Measurements from ENCODE around the gene ZCCHC24.
"Not testable (repeated sequence)": the region's sequence is repeated elsewhere in the genome, so short reads cannot be mapped to it uniquely, and the experiment has no call there.

ZCCHC24 gene

DNA sequence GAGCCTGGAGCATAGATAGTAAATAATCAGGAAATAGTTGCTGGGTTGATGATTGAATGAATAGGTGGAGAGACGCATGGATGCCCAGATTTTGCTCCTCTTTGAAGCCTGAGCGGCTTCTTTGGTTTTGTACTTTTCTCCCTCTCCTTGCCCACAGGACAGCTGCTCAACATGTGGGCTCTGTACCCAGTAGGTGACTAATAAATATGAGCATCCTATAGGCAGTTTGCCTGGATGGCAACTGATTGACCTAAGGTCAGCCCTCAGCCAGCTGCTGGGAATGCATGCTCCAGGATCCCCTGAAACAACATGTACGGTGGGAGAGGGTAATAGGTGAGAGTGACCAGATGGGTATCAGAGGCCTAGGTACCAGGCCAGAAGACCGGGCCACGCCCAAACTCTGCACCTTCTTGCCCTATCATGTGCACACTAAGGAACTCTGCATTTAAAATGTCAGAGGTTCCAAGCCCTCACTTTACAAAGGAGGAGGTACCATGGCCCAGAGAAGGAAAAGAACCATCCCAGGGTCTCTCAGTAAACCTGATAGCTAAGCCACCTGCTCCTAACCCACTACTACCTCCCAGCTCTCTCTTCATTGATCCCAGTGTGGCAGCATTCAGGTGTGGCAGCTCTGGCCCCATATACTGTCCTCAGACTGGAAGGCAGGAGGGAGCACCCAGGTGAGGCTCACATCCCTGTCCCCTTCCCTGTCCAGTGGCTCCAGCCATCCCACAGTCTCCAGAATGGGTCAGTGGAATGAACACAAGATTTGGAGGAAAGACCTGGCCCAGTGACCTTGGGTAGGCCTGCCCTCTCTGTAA is 2.7 kb upstream of the ZCCHC24 start:
- in situ Hi-C loops (cut with MboI; ENCODE audit: low sequenced_read_pairs), result no loop called here

GRCh38 chr10:79447249-79447648 is 1.8 kb upstream of the ZCCHC24 start:
- in situ Hi-C loops (cut with MboI; ENCODE audit: low sequenced_read_pairs), result not testable (repeated sequence)

GRCh38 chr10:79446758-79447084 is 1.3 kb upstream of the ZCCHC24 start:
- in situ Hi-C loops (cut with MboI; ENCODE audit: low sequenced_read_pairs), result no loop called here

DNA sequence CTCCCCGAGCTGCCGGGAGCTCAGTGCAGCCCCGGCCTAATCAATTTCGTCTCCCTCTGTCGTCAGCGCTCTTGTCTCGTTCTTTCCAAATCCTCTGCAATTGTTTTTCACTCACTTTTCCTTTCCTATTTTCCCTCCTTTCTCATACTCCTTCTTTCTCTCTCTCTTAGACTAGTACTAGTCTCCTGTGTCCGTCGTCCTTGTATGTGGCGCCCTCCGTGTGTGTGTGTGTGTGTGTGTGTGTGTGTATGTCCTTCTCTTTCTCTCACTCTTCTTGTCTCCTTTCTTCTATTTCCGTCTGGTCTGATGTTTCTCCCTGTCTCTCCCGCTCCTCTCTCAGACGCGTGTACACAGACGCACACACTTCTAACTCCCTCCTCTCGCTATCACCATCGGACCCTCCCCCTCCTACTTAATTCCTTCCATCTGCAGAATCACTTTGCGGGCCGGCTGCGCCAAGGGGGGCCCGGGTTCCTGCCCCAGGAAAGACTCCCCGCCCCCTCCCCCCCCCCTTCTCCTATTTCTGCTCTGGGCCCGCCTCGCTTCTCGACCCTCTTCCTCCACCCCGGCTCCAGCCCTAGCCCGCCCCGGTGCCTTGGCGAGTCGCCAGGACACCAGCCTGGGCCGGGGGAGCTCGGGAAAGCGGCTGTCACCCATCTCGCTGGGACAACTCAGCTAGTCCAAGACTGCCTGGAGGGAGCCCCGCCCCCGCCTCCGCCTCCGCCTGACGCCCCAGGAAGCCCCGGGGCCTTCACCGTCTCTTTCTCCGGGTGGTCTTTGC is 743 bp upstream of the ZCCHC24 start:
- in situ Hi-C loops (cut with MboI; ENCODE audit: low sequenced_read_pairs), result no loop called here

GRCh38 chr10:79444199-79445119 is 965 bp downstream of the ZCCHC24 start:
- in situ Hi-C loops (cut with MboI; ENCODE audit: low sequenced_read_pairs), result no loop called here

DNA sequence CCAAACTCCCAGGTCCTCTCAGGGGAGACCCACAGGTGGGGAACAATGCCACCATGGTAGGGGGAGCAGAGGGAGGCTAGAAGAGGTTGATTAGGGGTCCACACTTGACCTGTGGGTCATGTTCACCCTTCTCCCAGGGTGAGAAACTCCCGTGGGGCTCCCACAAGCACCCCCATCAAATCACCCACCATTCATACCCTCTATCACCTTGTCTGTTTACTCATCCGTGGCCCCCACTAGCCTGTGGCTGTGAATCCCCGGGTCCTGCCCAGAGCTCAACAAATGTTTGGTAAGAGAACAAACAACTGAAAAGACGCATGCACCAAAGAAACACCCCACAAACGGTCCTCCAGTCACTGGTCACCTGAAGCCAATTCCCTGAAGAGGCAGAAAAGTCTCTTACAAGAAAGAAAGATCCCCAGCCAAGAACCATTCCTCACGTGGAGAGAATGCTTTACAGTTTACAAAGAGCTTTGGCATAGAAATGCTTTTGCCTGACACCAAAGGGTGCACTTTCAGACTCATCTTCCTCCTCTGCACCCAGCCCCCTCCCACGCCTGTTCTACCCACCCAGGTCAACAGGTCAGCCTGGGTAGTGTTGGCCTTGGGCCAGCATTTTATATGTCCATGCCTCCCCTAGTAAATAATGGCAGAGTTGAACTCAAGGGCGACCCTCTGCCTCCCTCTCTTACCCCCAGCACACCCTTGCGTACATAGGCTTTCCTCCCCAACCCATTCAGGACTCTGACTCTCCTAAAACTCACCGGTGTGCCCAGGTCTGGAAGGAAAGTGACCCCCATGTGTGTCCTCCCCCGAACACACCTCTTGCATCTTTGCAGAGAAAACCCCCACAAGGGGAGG is 1.9 kb downstream of the ZCCHC24 start:
- in situ Hi-C loops (cut with MboI; ENCODE audit: low sequenced_read_pairs), result no loop called here

DNA sequence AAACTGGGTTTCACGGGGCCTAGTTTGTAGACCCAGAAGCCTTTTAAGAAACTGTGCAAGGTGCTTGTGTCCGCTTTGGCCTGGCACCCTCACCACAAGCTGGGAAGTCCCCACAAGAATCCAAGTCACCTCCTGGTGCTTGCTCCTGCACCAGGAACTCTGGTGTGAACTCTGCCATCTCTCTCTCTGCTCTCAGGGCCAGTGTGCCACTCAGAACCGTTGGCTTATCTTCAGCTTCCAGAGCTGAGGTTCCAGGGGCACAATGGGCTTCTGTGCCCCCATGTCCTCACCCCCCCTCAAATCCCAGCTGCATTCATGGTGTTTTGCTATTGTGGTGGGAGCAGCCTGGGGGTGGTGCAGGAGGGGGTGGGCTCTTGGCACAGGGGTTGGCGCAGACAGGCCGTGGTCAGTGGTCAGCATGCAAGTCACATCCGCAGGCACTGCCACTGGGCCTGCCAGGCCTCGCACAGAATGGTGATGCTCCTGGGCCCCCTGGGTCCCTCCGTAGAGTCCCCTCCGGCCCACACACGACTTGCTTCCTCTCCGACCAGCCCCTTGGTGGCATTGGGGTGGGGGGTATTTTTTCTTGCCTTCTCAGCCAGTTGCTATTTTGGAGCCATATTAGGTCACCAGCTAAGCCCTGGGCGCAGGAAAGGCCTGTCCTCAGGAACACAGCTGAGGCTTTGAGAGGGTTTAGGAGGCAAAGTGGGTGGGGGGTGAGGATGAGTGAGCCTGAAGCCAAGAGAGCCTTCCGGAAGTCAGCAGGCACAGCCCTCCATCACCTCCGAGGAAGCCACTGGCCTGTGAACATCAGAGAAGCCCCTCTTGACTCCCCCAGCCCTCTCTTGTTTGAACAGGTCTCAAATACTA is 3.0 kb downstream of the ZCCHC24 start:
- in situ Hi-C loops (cut with MboI; ENCODE audit: low sequenced_read_pairs), result no loop called here

DNA sequence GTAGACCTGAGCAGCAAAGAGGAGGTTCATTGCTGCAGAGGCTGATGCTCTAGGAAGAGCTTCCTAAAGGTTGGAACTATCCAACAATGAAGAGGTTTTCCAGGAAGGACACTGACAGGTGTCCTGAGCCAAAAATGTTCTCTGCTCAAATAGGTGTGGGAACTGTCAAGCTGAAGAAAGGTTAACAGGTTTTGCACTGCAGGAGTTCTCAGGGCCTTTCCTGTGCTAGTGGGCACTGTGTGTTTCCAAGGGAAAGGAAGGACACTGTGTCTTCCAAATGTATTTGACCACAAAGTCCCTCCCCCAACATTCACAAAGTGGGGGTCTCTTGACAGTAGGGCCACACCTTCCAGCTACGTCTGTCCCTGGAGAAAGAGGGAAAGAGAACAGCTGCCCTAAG is 4.0 kb downstream of the ZCCHC24 start:
- in situ Hi-C loops (cut with MboI; ENCODE audit: low sequenced_read_pairs), result no loop called here

DNA sequence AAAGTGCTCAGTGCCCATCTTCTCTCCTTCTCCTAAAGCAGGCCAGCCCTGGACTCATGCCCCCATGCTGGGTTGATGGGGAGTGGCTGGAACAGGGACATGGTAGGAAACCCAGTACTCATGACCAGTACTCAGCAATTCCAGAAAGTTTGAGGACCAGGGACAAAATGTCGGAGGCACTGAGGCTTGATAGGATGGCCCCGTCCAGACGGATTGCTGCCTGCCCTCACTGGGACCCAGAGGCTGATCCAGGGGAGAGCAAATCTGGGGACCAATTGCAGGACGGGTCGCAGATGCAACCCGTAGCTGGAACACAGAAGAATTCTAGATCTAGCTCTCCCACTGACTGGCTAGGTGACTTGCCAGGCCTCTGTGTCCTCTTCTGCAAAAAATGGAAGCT is 5.1 kb downstream of the ZCCHC24 start:
- in situ Hi-C loops (cut with MboI; ENCODE audit: low sequenced_read_pairs), result no loop called here

GRCh38 chr10:79438699-79439085 is 6.7 kb downstream of the ZCCHC24 start:
- in situ Hi-C loops (cut with MboI; ENCODE audit: low sequenced_read_pairs), result no loop called here

DNA sequence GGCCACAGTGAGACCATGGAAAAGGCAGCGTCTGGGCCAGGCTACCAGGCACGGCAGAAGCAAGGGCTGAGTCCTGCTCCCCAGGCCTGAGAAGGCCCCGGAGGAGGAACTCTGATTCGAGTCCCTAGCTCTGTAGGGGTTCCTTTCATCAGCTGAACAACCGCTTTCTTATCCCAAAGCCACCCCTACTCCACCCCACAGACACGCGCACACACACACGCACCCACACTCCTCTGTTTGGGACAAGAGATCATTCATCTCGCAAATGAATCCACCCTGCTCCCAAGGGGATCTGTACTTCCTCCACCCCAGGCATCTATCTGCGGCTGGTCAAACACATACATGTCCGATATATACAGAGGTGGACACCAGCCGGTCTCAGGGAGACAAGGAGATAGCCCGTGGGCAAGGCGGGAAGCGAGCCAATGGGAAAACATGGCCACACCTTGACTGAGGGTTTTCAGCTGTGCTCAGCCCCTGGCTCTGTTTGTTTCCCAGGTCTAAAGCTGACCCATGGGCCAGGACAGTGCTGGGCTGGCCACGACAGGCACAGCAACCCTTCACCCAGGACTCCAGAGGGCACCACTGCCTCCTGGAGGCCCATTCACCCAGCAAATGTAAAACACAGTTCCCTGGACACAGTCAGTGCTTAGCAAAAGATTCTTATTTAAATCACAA is 7.3 kb downstream of the ZCCHC24 start:
- in situ Hi-C loops (cut with MboI; ENCODE audit: low sequenced_read_pairs), result no loop called here

DNA sequence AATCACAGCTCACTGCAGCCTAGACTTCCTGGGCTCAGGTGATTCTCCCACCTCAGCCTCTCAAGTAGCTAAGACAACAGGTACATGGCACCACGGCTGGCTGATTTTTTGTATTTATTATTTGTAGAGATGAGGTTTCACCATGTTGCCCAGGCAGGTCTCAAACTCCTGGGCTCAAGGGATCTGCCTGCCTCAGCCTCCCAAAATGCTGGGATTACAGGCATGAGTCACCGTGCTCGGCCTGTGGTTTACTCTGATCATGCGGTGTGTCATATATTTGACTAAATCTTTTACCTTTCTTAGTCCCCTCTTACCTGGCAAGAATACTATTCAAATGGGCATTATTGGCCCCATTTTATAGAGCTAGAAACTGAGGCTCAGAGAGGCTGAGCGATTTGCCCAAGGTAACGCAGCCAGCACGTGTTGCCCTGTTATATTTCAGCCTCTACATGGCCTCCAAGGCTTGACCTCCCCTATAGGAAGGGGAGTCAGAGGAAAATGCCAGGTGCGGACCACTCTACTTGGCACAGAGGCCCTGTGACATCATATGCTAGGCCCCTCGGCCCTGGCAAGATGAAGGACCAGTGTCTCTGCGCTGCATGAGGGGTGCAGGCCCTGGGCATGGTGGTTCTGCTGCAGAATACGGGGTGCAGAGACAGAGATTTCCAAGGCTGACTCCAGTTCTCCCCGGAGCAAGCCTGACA is 8.2 kb downstream of the ZCCHC24 start:
- in situ Hi-C loops (cut with MboI; ENCODE audit: low sequenced_read_pairs), result no loop called here

DNA sequence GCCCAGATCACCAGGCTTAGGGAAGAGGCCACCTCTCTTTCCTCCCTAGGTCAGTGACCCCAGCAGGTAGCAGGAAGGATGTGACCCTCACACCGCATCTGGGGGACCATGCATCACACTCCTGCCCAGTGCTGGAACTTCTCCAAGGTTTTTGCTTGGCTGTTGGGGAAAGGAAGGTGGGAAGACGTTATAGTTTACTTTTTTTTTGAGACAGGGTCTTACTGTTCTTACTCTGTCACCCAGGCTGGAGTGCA is 8.6 kb downstream of the ZCCHC24 start:
- in situ Hi-C loops (cut with MboI; ENCODE audit: low sequenced_read_pairs), result no loop called here

DNA sequence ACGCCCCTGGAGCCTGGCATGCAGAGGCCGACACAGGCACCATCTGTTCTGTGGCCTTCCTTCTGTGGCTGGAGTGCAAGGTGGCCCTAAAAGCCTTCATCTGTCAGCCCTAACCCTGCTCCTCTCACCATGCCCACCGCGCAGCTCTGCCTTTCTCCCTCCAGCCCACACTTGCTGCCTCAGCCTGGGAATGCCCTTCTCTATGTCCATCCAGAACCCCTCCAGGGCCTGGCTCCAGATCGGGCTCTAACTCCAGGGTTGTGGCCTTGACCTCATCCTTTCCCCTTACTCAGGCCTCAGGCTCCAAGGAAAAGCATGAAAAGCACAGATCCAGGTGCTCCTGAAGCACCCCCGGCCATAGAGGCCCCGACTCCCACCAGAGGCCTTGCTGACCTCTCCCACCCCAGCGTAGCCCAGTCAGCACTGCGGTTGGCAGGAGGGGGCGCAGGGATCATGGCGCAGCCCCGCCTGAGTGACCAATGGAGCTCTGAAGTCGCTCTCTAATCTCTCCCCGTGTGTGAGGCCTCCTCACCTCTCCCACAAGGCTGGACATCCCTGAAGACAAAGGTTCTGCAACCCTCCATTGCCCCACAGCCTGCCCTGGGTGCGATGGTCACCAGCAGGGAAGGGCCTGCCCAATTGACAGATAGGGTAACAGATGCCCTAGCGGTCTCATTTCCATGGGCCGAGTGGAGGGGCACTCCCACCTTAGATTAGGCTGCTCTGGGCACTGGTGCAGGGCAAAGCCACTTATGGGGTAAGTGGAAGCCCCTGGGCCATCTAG is 9.2 kb downstream of the ZCCHC24 start:
- in situ Hi-C loops (cut with MboI; ENCODE audit: low sequenced_read_pairs), result no loop called here

- in situ Hi-C loops (cut with MboI; ENCODE audit: low sequenced_read_pairs), result no loop called here
These were observed 10.0 kb downstream of the ZCCHC24 start for GRCh38 chr10:79435271-79436065.

- in situ Hi-C loops (cut with MboI; ENCODE audit: low sequenced_read_pairs), result no loop called here
These were observed 10.6 kb downstream of the ZCCHC24 start for GRCh38 chr10:79434821-79435251.

DNA sequence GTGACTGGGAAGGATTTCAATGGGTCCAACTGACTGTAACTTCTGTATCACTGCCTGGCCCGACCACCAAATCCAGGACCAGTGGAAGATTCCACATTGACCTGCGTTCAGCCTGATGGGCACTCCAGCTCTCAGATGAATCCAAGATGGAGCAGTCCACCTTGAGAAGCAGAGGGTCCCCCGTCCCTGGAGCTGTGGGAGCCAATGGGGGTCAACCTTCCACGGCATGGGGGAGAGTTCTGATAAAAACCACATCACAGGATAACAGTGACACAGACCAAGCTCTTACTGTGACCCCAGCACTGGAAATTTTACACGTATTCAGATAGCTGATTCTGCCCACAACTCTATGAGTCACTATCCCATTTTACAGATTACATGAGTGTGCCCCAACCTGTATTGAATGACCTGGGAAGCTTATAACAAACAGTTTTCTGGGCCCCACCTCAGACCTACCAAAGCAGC is 11.2 kb downstream of the ZCCHC24 start:
- in situ Hi-C loops (cut with MboI; ENCODE audit: low sequenced_read_pairs), result no loop called here

Measured in HL-60/S4 treated with retinoic acid at 250 ng/mL for 4 days and 3 days (cell line).